H1 (cell line): ENCODE measurements around the gene MAP7D1. TPM values are rescaled to one million over a fixed set of nuclear protein-coding genes. Genes with fewer than 3 reads are reported as not detected.

Source experiments
- CTCF ChIA-PET: fragments of 300-600 bp; sonication (Branson Sonifier 250); formaldehyde crosslinking; loops from one replicate; lab custom pipeline; 2021; ENCODE audit not compliant: partially characterized antibody; lab: Charles Lee
- POLR2A ChIA-PET: fragments of 300-600 bp; sonication (Branson Sonifier 250); formaldehyde crosslinking; loops from one replicate; lab custom pipeline; 2021; ENCODE audit warnings: inconsistent platforms; ENCODE audit not compliant: partially characterized antibody; lab: Charles Lee
- DNase-seq, 2 experiments: peaks; one replicate each; pipeline versions ENCODE4 v3.0.0 to v3.0.0-alpha.2; 2010 to 2022; ENCODE audit warnings: low spot score in 2 of 2, low read depth in 1 of 2, mixed read lengths in 1 of 2
- FAIRE-seq: peaks from 2 replicates; lab custom pipeline; 2011; peaks lifted over from hg19 to GRCh38; lab: Jason Lieb, UNC
- H2AFZ ChIP-seq: 2 replicates; pipeline ENCODE4 v1.8.1; 2012; ENCODE audit warnings: low read length, inconsistent platforms
- H2AK5ac ChIP-seq: 2 replicates; pipeline ENCODE4 v1.6.1; 2013; ENCODE audit warnings: low read depth, low read length
- H2BK120ac ChIP-seq: replicated peaks from 2 replicates; pipeline ENCODE3; 2013; ENCODE audit warnings: low read depth, low read length, inconsistent platforms
- H2BK12ac ChIP-seq: 2 replicates; pipeline ENCODE4 v1.6.1; 2013; ENCODE audit warnings: low read depth, low read length
- H2BK15ac ChIP-seq: 2 replicates; pipeline ENCODE4 v1.6.1; 2013; ENCODE audit warnings: low read length
- H2BK20ac ChIP-seq: 2 replicates; pipeline ENCODE4 v1.6.1; 2013; ENCODE audit warnings: low read length
- H2BK5ac ChIP-seq: 2 replicates; pipeline ENCODE4 v1.6.1; 2013; ENCODE audit warnings: low read depth, low read length
- H3K14ac ChIP-seq: 2 replicates; pipeline ENCODE4 v1.6.1; 2013; ENCODE audit warnings: inconsistent platforms; ENCODE audit not compliant: insufficient read length
- H3K18ac ChIP-seq: 2 replicates; pipeline ENCODE4 v1.6.1; 2013; ENCODE audit warnings: low read length; ENCODE audit errors: extremely low read depth
- H3K23ac ChIP-seq: 2 replicates; pipeline ENCODE4 v1.6.1; 2013; ENCODE audit warnings: inconsistent platforms; ENCODE audit not compliant: insufficient read length
- H3K23me2 ChIP-seq: 2 replicates; pipeline ENCODE4 v1.6.1; 2013; ENCODE audit warnings: low read depth, low read length
- H3K27ac ChIP-seq: 2 replicates; pipeline ENCODE4 v1.6.1; 2011; ENCODE audit warnings: low read depth, low read length, inconsistent platforms
- H3K27me3 ChIP-seq, 4 experiments: replicated peaks in 1 of 4; 1 replicate in 1 of 4; 2 replicates in 3 of 4; pipeline versions ENCODE4 v1.6.1 to v1.8.1; 2011 to 2013; ENCODE audit warnings: low read length in 3 of 4, mild to moderate bottlenecking in 3 of 4, inconsistent platforms in 2 of 4, mixed read lengths in 2 of 4, moderate library complexity in 1 of 4; ENCODE audit not compliant: control insufficient read depth in 3 of 4, insufficient read depth in 3 of 4; ENCODE audit errors: extremely low read depth in 1 of 4
- H3K36me3 ChIP-seq, 4 experiments: 2 replicates each; pipeline versions ENCODE4 v1.6.1 to v1.8.1; 2011 to 2013; ENCODE audit warnings: mild to moderate bottlenecking in 4 of 4, low read length in 3 of 4, moderate library complexity in 2 of 4, control low read depth in 1 of 4, inconsistent platforms in 1 of 4; ENCODE audit not compliant: insufficient read depth in 4 of 4, control insufficient read depth in 2 of 4
- H3K4ac ChIP-seq: replicated peaks from 2 replicates; pipeline ENCODE3; 2013; ENCODE audit warnings: low read length, low read depth, mixed read lengths, inconsistent platforms; ENCODE audit not compliant: insufficient read length
- H3K4me1 ChIP-seq, 4 experiments: replicated peaks in 1 of 4; 1 replicate in 1 of 4; 2 replicates in 3 of 4; pipeline versions ENCODE4 v1.6.1 to v1.8.1; 2011 to 2013; ENCODE audit warnings: low read length in 3 of 4, inconsistent platforms in 2 of 4, mixed read lengths in 1 of 4; ENCODE audit not compliant: insufficient read depth in 4 of 4, control insufficient read depth in 3 of 4
- H3K4me2 ChIP-seq, 2 experiments: 2 replicates each; pipeline versions ENCODE4 v1.6.1 to v1.8.1; 2011 to 2013; ENCODE audit warnings: low read depth in 2 of 2, low read length in 2 of 2, control low read depth in 1 of 2, inconsistent platforms in 1 of 2, mild to moderate bottlenecking in 1 of 2; ENCODE audit not compliant: insufficient read depth in 1 of 2
- H3K4me3 ChIP-seq, 4 experiments: fragments of 200-600, 300-600 bp in 1 of 4; sonication (generic), shearing (Covaris generic), sonication (Bioruptor Twin) in 1 of 4; 2 replicates each; pipeline versions ENCODE4 v1.5.1 to v1.8.1; 2011 to 2016; ENCODE audit warnings: low read length in 4 of 4, low read depth in 3 of 4, control low read depth in 2 of 4, inconsistent platforms in 2 of 4, mild to moderate bottlenecking in 2 of 4, mixed read lengths in 1 of 4, moderate library complexity in 1 of 4; ENCODE audit not compliant: insufficient read depth in 2 of 4; ENCODE audit errors: extremely low read depth in 1 of 4
- H3K56ac ChIP-seq: replicated peaks from 2 replicates; pipeline ENCODE3; 2013; ENCODE audit warnings: low read depth, mild to moderate bottlenecking, mixed read lengths, low read length, inconsistent platforms; ENCODE audit not compliant: insufficient read length
- H3K79me1 ChIP-seq: 2 replicates; pipeline ENCODE4 v1.6.1; 2013; ENCODE audit warnings: low read depth, low read length, control low read depth
- H3K79me2 ChIP-seq, 2 experiments: 2 replicates each; pipeline versions ENCODE4 v1.6.1 to v1.8.1; 2012 to 2013; ENCODE audit warnings: low read length in 2 of 2, mild to moderate bottlenecking in 2 of 2, inconsistent platforms in 1 of 2; ENCODE audit not compliant: insufficient read depth in 2 of 2, control insufficient read depth in 1 of 2
- H3K9ac ChIP-seq, 4 experiments: replicated peaks in 1 of 4; 1 replicate in 1 of 4; 2 replicates in 3 of 4; pipeline versions ENCODE4 v1.6.1 to v1.8.1; 2011 to 2013; ENCODE audit warnings: low read depth in 3 of 4, low read length in 3 of 4, control low read depth in 2 of 4, mild to moderate bottlenecking in 2 of 4, moderate library complexity in 2 of 4, inconsistent platforms in 1 of 4; ENCODE audit errors: extremely low read depth in 1 of 4
- H3K9me3 ChIP-seq, 2 experiments: 2 replicates each; pipeline versions ENCODE4 v1.6.1 to v1.8.1; 2012 to 2013; ENCODE audit warnings: mild to moderate bottlenecking in 2 of 2, moderate library complexity in 2 of 2, control low read depth in 1 of 2, inconsistent platforms in 1 of 2, low read depth in 1 of 2, low read length in 1 of 2, mixed read lengths in 1 of 2; ENCODE audit not compliant: insufficient read depth in 2 of 2
- H4K20me1 ChIP-seq, 2 experiments: replicated peaks in 1 of 2; 2 replicates each; pipeline versions ENCODE3 to v1.8.1; 2011 to 2013; ENCODE audit warnings: inconsistent platforms in 2 of 2, low read length in 2 of 2, mild to moderate bottlenecking in 1 of 2; ENCODE audit not compliant: insufficient read depth in 2 of 2, control insufficient read depth in 1 of 2
- H4K5ac ChIP-seq: 2 replicates; pipeline ENCODE4 v1.6.1; 2013; ENCODE audit warnings: low read length, low read depth, mixed read lengths, inconsistent platforms; ENCODE audit not compliant: insufficient read length
- H4K8ac ChIP-seq: 2 replicates; pipeline ENCODE4 v1.8.0; 2013; ENCODE audit warnings: mild to moderate bottlenecking, moderate library complexity, low read length, inconsistent platforms; ENCODE audit not compliant: insufficient read depth; ENCODE audit errors: extremely low read depth
- H4K91ac ChIP-seq: replicated peaks from 2 replicates; pipeline ENCODE3; 2013; ENCODE audit warnings: low read length, mixed read lengths, inconsistent platforms; ENCODE audit not compliant: insufficient read length
- KDM1A ChIP-seq: fragments of 200-600, 300-600 bp; sonication (generic); IDR thresholded peaks from 2 replicates; pipeline ENCODE4 v1.7.1; 2016; ENCODE audit warnings: mild to moderate bottlenecking, low read length, borderline replicate concordance
- NRF1 ChIP-seq: IDR thresholded peaks from 2 replicates; pipeline ENCODE4 v1.6.1; 2011; ENCODE audit warnings: mild to moderate bottlenecking, low read depth, low read length, improper control_type of control experiment
- WGBS, 2 experiments: shearing (Covaris generic) in 1 of 2; methylation state at CpG; one replicate each; pipeline versions ENCODE4 v1.1.6 to v1.1.7; 2013 to 2015; ENCODE audit warnings: low lambda C conversion rate in 2 of 2, mixed read lengths in 2 of 2, inconsistent platforms in 1 of 2, low coverage in 1 of 2, missing lambda C conversion rate in 1 of 2; ENCODE audit not compliant: insufficient replicate concordance in 2 of 2, insufficient coverage in 1 of 2, insufficient read length in 1 of 2; ENCODE audit errors: extremely low coverage in 1 of 2, missing lambda C conversion rate in 1 of 2; 5-methylcytosine and 5-hydroxymethylcytosine counted together
- polyA plus RNA-seq, 7 experiments: library from polyadenylated mRNA; depleted of rRNA in 3 of 7; stranded (reverse) in 5 of 7; unstranded in 2 of 7; fragments of >200 nt in 5 of 7; fragments of 200-250 nt in 2 of 7; gene quantifications; 1 replicate in 5 of 7; 2 replicates in 1 of 7; 4 replicates in 1 of 7; pipeline versions ENCODE4 v1.2.1 to v1.2.3, GENCODE V29; 2011 to 2013; ENCODE audit warnings: missing spikeins in 2 of 7, mixed read lengths in 2 of 7
- total RNA-seq: library from RNA; stranded (reverse); fragmentation: NEBNext Ultra II Directional; extraction: Animal tissue kit (Norgen Biotek cat#: 25700); gene quantifications from 2 replicates; pipeline ENCODE4 v1.2.1, GENCODE V29; 2021

MAP7D1 gene
- total and polyA plus RNA-seq, 2 of the 8 experiments (the other 6 are each of a cell fraction or from before 2014, with no cell fraction given): 18.2 to 52.4 TPM

GRCh38 chr1:36118447-36119204 lies 37.3 kb upstream of the MAP7D1 start:
- POLR2A ChIA-PET: interaction anchor here (0.6 to 2.2 kb wide), 6 partner anchors 9 to 333 kb away, joined by 3 to 6 read pairs (median 4); no protein-coding TSS in a partner anchor
- WGBS, 2 experiments: 74% methylated on average over 10 of the region's 10 CpGs; no CpG with 5 or more reads in 1 of the 2 experiments

More at GRCh38 chr1:36118447-36119204, 37.3 kb upstream of the MAP7D1 start:
- H2BK15ac ChIP-seq: no peak overlapping the region
- no peak overlapping the region for H3K9ac ChIP-seq
- no peak overlapping the region for H4K91ac ChIP-seq
- H3K36me3 ChIP-seq: no peaks in the 10 kb centered on the region
- no peak overlapping the region for H3K18ac ChIP-seq
- H3K23ac ChIP-seq: no peak overlapping the region
- no peak overlapping the region for H3K27ac ChIP-seq
- H2AFZ ChIP-seq: no peak overlapping the region
- H3K4me1 ChIP-seq: peaks cover 0 to 10% (median 5%) of the 10 kb centered on the region in 4 experiments; a peak in 5 of 7 replicates
- H3K14ac ChIP-seq: no peak overlapping the region
- no peak overlapping the region for H2BK20ac ChIP-seq
- FAIRE-seq (no peak), DNase-seq (no peak)
- no peak overlapping the region for H2BK5ac ChIP-seq
- H3K23me2 ChIP-seq: no peaks in the 10 kb centered on the region
- H4K20me1 ChIP-seq: no peaks in the 10 kb centered on the region
- H2BK120ac ChIP-seq: no peak overlapping the region
- no peak overlapping the region; a peak in 1 of 4 replicates for H3K4me2 ChIP-seq
- peak overlapping the region; percentile 48; the same call in 1 of the 2 replicates for H4K8ac ChIP-seq
- H3K4me3 ChIP-seq: no peak overlapping the region
- H4K5ac ChIP-seq: no peak overlapping the region
- H3K79me2 ChIP-seq: no peaks in the 10 kb centered on the region
- no peak overlapping the region for H2AK5ac ChIP-seq
- no peaks in the 10 kb centered on the region for H3K79me1 ChIP-seq
- peaks cover 0 to 8% (median 5%) of the 10 kb centered on the region in 4 experiments; a peak in 5 of 7 replicates for H3K27me3 ChIP-seq
- no peaks in the 10 kb centered on the region for H3K9me3 ChIP-seq
- peak; percentile 77 for TF ChIP-seq KDM1A
- no peak for TF ChIP-seq NRF1
- H3K4ac ChIP-seq: no peak overlapping the region
- H2BK12ac ChIP-seq: no peak overlapping the region
- CTCF ChIA-PET: interaction anchor here (1.0 to 32.6 kb wide), 8 partner anchors 12 to 97 kb away, joined by 3 to 738 read pairs (median 14); partner anchors contain the start of gene TRAPPC3
- no peak overlapping the region for H3K56ac ChIP-seq
